ENCODE results near the gene SUPT16H. TPM values are rescaled to one million over a fixed set of nuclear protein-coding genes. Genes with fewer than 3 reads are reported as not detected.

SUPT16H gene
- total RNA-seq, 4 donors from 2014 or later, result 31.5 to 115 (median 64.1) TPM

GRCh38 chr14:21347201-21347600, 36.6 kb downstream of the SUPT16H start:
- no peak overlapping the region for H3K27ac ChIP-seq
- no peak overlapping the region for H3K4me3 ChIP-seq
- no peak for DNase-seq
- intact Hi-C loops (cut with DNase I; ENCODE audit: low total_unique reads), result no loop called here
- H3K4me1 ChIP-seq, result no peaks in the 10 kb centered on the region
- no peaks in the 10 kb centered on the region for H3K9me3 ChIP-seq
- no peaks in the 10 kb centered on the region for H3K36me3 ChIP-seq
- no peak for TF ChIP-seq CTCF (IDR thresholded peaks at IDR 0.05)
- TF ChIP-seq POLR2A (IDR thresholded peaks at IDR 0.05), result no peak
- no peaks in the 10 kb centered on the region for H3K27me3 ChIP-seq

- intact Hi-C loops (cut with DNase I; ENCODE audit: low total_unique reads), result no loop called here
- Histone ChIP-seq H3K9me3 (no peaks in the 10 kb centered on the region), H3K36me3 (no peaks in the 10 kb centered on the region), H3K27me3 (no peaks in the 10 kb centered on the region), H3K4me1 (no peaks in the 10 kb centered on the region), H3K27ac (no peak overlapping the region), H3K4me3 (no peak overlapping the region)
- no peak for DNase-seq
- no peak for TF ChIP-seq CTCF (IDR thresholded peaks at IDR 0.05)
- TF ChIP-seq POLR2A (IDR thresholded peaks at IDR 0.05), result no peak
Observed at GRCh38 chr14:21346532-21347135, 37.2 kb downstream of the SUPT16H start.

- no peaks in the 10 kb centered on the region for H3K9me3 ChIP-seq
- DNase-seq, result no peak
- H3K36me3 ChIP-seq, result no peaks in the 10 kb centered on the region
- no peak overlapping the region for H3K27ac ChIP-seq
- H3K4me3 ChIP-seq, result no peak overlapping the region
- H3K4me1 ChIP-seq, result no peaks in the 10 kb centered on the region
- H3K27me3 ChIP-seq, result no peaks in the 10 kb centered on the region
- no peak for TF ChIP-seq CTCF (IDR thresholded peaks at IDR 0.05)
- no peak for TF ChIP-seq POLR2A (IDR thresholded peaks at IDR 0.05)
- intact Hi-C loops (cut with DNase I; ENCODE audit: low total_unique reads), result no loop called here
Observed at GRCh38 chr14:21343035-21343794, 40.6 kb downstream of the SUPT16H start.

- Histone ChIP-seq H3K36me3 (no peaks in the 10 kb centered on the region), H3K4me3 (no peak overlapping the region), H3K27ac (no peak overlapping the region), H3K4me1 (no peaks in the 10 kb centered on the region), H3K27me3 (no peaks in the 10 kb centered on the region), H3K9me3 (no peaks in the 10 kb centered on the region)
- intact Hi-C loops (cut with DNase I; ENCODE audit: low total_unique reads), result no loop called here
- no peak for DNase-seq
- TF ChIP-seq CTCF (IDR thresholded peaks at IDR 0.05), result no peak
- no peak for TF ChIP-seq POLR2A (IDR thresholded peaks at IDR 0.05)
Observed at GRCh38 chr14:21334202-21334906, 49.5 kb downstream of the SUPT16H start.

GRCh38 chr14:21332950-21333349, 50.9 kb downstream of the SUPT16H start:
- Histone ChIP-seq H3K27me3 (no peaks in the 10 kb centered on the region), H3K4me1 (no peaks in the 10 kb centered on the region), H3K36me3 (no peaks in the 10 kb centered on the region), H3K4me3 (no peak overlapping the region), H3K27ac (no peak overlapping the region), H3K9me3 (no peaks in the 10 kb centered on the region)
- no peak for TF ChIP-seq CTCF (IDR thresholded peaks at IDR 0.05)
- no peak for TF ChIP-seq POLR2A (IDR thresholded peaks at IDR 0.05)
- no peak for DNase-seq
- intact Hi-C loops (cut with DNase I; ENCODE audit: low total_unique reads), result no loop called here

Measured in uterus (tissue), 4 donors.